Neural crest cell (in vitro differentiated cells): ENCODE measurements around the gene RPL37. TPM values are rescaled to one million over a fixed set of nuclear protein-coding genes. Genes with fewer than 3 reads are reported as not detected.
"Not testable (repeated sequence)": the region's sequence is repeated elsewhere in the genome, so short reads cannot be mapped to it uniquely, and the experiment has no call there.

ENCODE experiments used
- DNase-seq: peaks from one replicate; pipeline ENCODE4 v3.0.0; 2021; ENCODE audit warnings: low read depth, mixed read lengths, low spot score
- H3K27ac Mint-ChIP-seq: one replicate; pipeline ENCODE4 v1.8.0; 2021; ENCODE audit warnings: mild to moderate bottlenecking, mixed read lengths; ENCODE audit not compliant: unreplicated experiment
- H3K27me3 Mint-ChIP-seq: 2 replicates; pipeline ENCODE4 v1.8.0; 2021; ENCODE audit warnings: low read depth, mild to moderate bottlenecking, mixed read lengths
- H3K36me3 Mint-ChIP-seq: 2 replicates; pipeline ENCODE4 v1.8.0; 2021; ENCODE audit warnings: low read depth, mild to moderate bottlenecking, mixed read lengths
- H3K4me1 Mint-ChIP-seq: 2 replicates; pipeline ENCODE4 v1.8.0; 2021; ENCODE audit warnings: mixed read lengths
- H3K4me3 Mint-ChIP-seq: one replicate; pipeline ENCODE4 v1.8.0; 2021; ENCODE audit warnings: mild to moderate bottlenecking, mixed read lengths
- H3K9me3 Mint-ChIP-seq: 2 replicates; pipeline ENCODE4 v1.8.0; 2021; ENCODE audit warnings: mixed read lengths
- total RNA-seq: library from RNA; stranded (reverse); gene quantifications from 2 replicates; pipeline ENCODE4 v1.2.1, GENCODE V29; 2021
- TF ChIP-seq, protein P1 (sequence below): fragments of 200-600 bp; sonication (generic); conservative IDR thresholded peaks from 2 replicates; pipeline ENCODE4 v1.5.0; 2021; ENCODE audit warnings: antibody characterized with exemption, mild to moderate bottlenecking

RPL37 gene
- total RNA-seq, 1 donor from 2014 or later, result 1,432 TPM

DNA sequence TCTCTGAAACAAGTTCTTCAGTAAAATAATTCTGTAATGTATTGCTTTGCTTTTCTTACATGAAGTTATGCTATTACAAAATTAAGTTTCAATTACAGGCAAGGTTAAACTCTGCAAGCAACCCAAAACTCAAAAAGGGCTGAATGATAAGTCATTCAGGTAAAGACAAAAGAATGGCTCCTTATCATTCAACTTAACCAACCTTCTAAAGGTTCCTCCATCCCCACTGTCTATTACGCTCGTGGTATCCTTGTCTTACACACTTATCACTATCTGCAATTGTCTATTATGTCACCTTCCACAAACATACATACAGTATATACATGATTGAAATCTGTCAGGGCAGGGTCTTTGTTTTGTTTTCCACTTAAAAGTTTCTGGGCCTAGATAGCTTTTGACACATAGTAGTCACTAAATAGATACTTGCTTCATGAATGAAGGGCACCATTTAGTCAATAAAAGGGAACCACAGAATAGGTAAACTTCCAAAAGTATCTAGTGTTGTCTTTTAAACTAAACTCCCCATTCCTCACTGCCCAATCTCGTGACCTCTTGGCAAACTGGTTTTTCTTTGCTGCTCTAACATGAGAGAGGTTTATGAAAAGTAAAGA, 6.9 kb downstream of the RPL37 start:
- TF ChIP-seq, protein P1, sequence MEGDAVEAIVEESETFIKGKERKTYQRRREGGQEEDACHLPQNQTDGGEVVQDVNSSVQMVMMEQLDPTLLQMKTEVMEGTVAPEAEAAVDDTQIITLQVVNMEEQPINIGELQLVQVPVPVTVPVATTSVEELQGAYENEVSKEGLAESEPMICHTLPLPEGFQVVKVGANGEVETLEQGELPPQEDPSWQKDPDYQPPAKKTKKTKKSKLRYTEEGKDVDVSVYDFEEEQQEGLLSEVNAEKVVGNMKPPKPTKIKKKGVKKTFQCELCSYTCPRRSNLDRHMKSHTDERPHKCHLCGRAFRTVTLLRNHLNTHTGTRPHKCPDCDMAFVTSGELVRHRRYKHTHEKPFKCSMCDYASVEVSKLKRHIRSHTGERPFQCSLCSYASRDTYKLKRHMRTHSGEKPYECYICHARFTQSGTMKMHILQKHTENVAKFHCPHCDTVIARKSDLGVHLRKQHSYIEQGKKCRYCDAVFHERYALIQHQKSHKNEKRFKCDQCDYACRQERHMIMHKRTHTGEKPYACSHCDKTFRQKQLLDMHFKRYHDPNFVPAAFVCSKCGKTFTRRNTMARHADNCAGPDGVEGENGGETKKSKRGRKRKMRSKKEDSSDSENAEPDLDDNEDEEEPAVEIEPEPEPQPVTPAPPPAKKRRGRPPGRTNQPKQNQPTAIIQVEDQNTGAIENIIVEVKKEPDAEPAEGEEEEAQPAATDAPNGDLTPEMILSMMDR, result no peak
- H3K27me3 Mint-ChIP-seq, result no peaks in the 10 kb centered on the region
- H3K9me3 Mint-ChIP-seq, result no peaks in the 10 kb centered on the region
- H3K27ac Mint-ChIP-seq, result no peak overlapping the region
- peak overlapping the region; percentile 2 for H3K4me3 Mint-ChIP-seq
- DNase-seq, result no peak
- peaks cover 37% of the 10 kb centered on the region for H3K4me1 Mint-ChIP-seq
- H3K36me3 Mint-ChIP-seq, result peaks cover 51% of the 10 kb centered on the region

DNA sequence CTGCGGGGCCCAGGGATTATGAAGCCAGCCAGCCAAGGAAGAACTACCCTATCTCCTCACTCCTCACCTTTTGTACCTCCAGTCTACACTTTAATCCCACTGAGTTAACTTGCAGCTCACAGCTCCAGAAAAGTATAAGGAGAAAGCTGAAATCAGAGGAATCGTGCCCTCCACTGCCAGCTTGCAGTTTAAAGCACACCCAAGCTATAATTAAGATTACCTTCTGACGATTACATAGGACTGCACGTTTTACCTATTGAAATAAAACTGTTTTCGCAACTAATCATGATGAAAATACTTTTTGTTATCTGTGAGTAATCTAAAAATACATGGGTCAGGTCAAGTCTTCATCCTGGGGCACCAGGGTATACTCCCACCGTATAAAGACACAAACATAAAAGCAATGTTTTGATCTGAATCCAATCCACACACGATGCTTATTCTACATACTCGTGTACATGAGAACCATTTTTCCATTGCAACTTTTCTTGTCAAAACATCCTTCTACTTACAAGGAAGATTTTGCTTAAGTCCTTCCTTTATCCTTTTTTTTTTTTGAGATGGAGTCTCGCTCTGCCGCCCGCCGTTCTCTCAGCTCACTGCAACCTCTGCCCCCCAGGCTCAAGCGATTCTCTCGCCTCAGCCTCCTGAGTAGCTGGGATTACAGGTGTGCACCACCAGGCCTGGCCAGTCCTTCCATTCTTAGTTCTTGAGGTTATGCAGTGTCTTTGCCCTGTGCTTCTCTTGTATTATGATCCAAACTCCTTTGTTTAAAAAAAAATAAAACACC, 7.6 kb downstream of the RPL37 start:
- Mint-ChIP-seq H3K4me1 (peaks cover 29% of the 10 kb centered on the region), H3K4me3 (no peak overlapping the region), H3K27me3 (no peaks in the 10 kb centered on the region), H3K27ac (no peak overlapping the region), H3K36me3 (peaks cover 44% of the 10 kb centered on the region), H3K9me3 (no peaks in the 10 kb centered on the region)
- DNase-seq, result no peak
- TF ChIP-seq, protein P1, result no peak

GRCh38 chr5:40826489-40827187, 8.4 kb downstream of the RPL37 start:
- Mint-ChIP-seq H3K9me3 (no peaks in the 10 kb centered on the region), H3K27ac (no peak overlapping the region), H3K36me3 (peaks cover 38% of the 10 kb centered on the region), H3K27me3 (no peaks in the 10 kb centered on the region), H3K4me3 (no peak overlapping the region), H3K4me1 (peaks cover 22% of the 10 kb centered on the region)
- TF ChIP-seq, protein P1, result no peak
- no peak for DNase-seq

GRCh38 chr5:40825461-40826043, 9.5 kb downstream of the RPL37 start:
- not testable (repeated sequence) for H3K27ac Mint-ChIP-seq, H3K27me3 Mint-ChIP-seq, DNase-seq, H3K9me3 Mint-ChIP-seq
- peaks cover 32% of the 10 kb centered on the region for H3K36me3 Mint-ChIP-seq
- H3K4me3 Mint-ChIP-seq, result peak overlapping the region; percentile 38
- peaks cover 20% of the 10 kb centered on the region for H3K4me1 Mint-ChIP-seq

- TF ChIP-seq, protein P1, result no peak
- Mint-ChIP-seq H3K4me3 (peak overlapping the region; percentile 15), H3K9me3 (no peaks in the 10 kb centered on the region), H3K36me3 (peaks cover 22% of the 10 kb centered on the region), H3K27ac (peak overlapping the region; percentile 48), H3K4me1 (peaks cover 9% of the 10 kb centered on the region), H3K27me3 (no peaks in the 10 kb centered on the region)
- DNase-seq, result no peak
These were observed 11.6 kb downstream of the RPL37 start for GRCh38 chr5:40823459-40823858.
